HG03139 (cell line): ENCODE measurements around the gene TNFSF15.
"Not testable (repeated sequence)": the region's sequence is repeated elsewhere in the genome, so short reads cannot be mapped to it uniquely, and the experiment has no call there.

Experiments
- ATAC-seq: cut with Tn5 transposase; IDR thresholded peaks from one replicate; pipeline ENCODE4 v1.9.1; 2021; ENCODE audit not compliant: unreplicated experiment

TNFSF15 gene

GRCh38 chr9:114757395-114757794 lies 48.4 kb downstream of the TNFSF15 start:
- no peak for ATAC-seq

- ATAC-seq = no peak
Observed at GRCh38 chr9:114756920-114757319, 48.9 kb downstream of the TNFSF15 start.

GRCh38 chr9:114754581-114754980 lies 51.3 kb downstream of the TNFSF15 start:
- ATAC-seq = no peak

GRCh38 chr9:114746591-114747346 lies 59.1 kb downstream of the TNFSF15 start:
- ATAC-seq = no peak

- no peak for ATAC-seq
Observed at GRCh38 chr9:114745879-114746550, 59.8 kb downstream of the TNFSF15 start.

GRCh38 chr9:114745108-114745848 lies 60.6 kb downstream of the TNFSF15 start:
- no peak for ATAC-seq

GRCh38 chr9:114743446-114743845 lies 62.4 kb downstream of the TNFSF15 start:
- no peak for ATAC-seq

- no peak for ATAC-seq
Observed at GRCh38 chr9:114742947-114743346, 62.9 kb downstream of the TNFSF15 start.

- not testable (repeated sequence) for ATAC-seq
Observed at GRCh38 chr9:114741521-114741920, 64.3 kb downstream of the TNFSF15 start.

GRCh38 chr9:114738581-114739316 lies 67.1 kb downstream of the TNFSF15 start:
- peak; percentile 91 for ATAC-seq

- no peak for ATAC-seq
Observed at GRCh38 chr9:114737847-114738246, 68.0 kb downstream of the TNFSF15 start.

- no peak for ATAC-seq
Observed at GRCh38 chr9:114737118-114737517, 68.7 kb downstream of the TNFSF15 start.

- no peak for ATAC-seq
Observed at GRCh38 chr9:114735704-114736103, 70.1 kb downstream of the TNFSF15 start.

GRCh38 chr9:114735139-114735538 lies 70.7 kb downstream of the TNFSF15 start:
- not testable (repeated sequence) for ATAC-seq
